ENCODE measurements around the gene FYCO1.

DNA sequence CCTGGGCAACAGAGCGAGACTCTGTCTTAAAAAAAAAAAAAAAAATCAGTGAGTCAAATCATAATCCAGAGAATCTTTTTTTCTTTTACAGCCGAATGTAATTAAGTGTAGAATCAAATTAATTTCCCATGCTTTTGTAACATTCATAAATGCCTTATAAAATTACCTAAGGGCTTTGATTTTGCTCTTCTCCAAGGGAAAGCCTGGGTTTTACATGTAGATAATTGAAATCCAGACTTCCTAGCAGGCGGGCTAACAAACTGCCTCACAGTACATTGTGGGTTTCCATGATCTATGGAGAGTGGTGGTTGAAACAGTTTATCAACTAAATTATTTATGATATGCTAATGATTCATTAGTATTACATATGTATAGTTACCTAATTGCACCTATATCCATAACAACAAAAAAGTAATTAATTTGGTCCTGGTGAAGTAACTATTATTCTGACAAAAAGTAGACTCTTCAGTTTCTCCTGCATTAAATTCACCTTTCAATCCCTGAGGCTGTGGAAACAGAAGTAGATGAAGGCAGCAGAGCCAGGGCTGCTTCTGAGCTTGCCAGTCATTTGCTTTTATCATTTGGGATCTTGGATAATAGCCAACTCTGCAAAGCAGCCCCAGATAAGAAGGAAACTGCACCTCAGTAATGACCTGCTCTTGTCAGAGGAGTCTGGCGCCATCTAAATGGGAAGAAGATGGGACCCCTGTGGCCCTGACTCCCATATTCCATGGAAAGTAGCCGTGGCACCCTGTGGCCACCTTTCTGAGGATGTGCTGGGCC is 99.7 kb downstream of the FYCO1 start:
- no peak for TF ChIP-seq POLR2A (IDR thresholded peaks at IDR 0.05; ENCODE audit: low read depth, low read length)
- TF ChIP-seq POLR2AphosphoS5 (IDR thresholded peaks at IDR 0.05; ENCODE audit: low read depth, low read length) = no peak
